Heart right ventricle (tissue), 16 donors: ENCODE results near the gene DNAJC15. TPM values are rescaled to one million over a fixed set of nuclear protein-coding genes. Genes with fewer than 3 reads are reported as not detected.

Source experiments
- ATAC-seq, 8 donors: fragments of 200-7000 bp; cut with Tn5 transposase; one replicate each; pipeline ENCODE4 v1.9.1; 2020; ENCODE audit warnings: mild to moderate bottlenecking in 8 of 8, moderate library complexity in 8 of 8, moderate number of reproducible peaks in 1 of 8
- DNase-seq, 2 donors: peaks; one replicate each; pipeline ENCODE4 v3.0.0-alpha.2; 2020
- H3K27ac ChIP-seq, 10 donors: fragments of 200-600 bp; sonication (generic) in 2 of 10; one replicate each; pipeline versions ENCODE4 v1.5.0 to v1.8.0; 2020 to 2022; ENCODE audit warnings: mild to moderate bottlenecking in 3 of 10
- H3K27me3 ChIP-seq, 7 donors: fragments of 200-600 bp; one replicate each; pipeline ENCODE4 v1.8.0; 2021 to 2022; ENCODE audit warnings: mild to moderate bottlenecking in 2 of 7
- H3K36me3 ChIP-seq, 9 donors: fragments of 200-600 bp; sonication (generic) in 1 of 9; one replicate each; pipeline versions ENCODE4 v1.5.0 to v1.8.0; 2020 to 2022; ENCODE audit warnings: mild to moderate bottlenecking in 2 of 9
- H3K4me1 ChIP-seq, 9 donors: fragments of 200-600 bp; sonication (generic) in 1 of 9; one replicate each; pipeline versions ENCODE4 v1.5.0 to v1.8.0; 2020 to 2022; ENCODE audit warnings: mild to moderate bottlenecking in 4 of 9
- H3K4me3 ChIP-seq, 10 donors: fragments of 200-600 bp; sonication (generic) in 2 of 10; one replicate each; pipeline versions ENCODE4 v1.5.0 to v1.8.0; 2020 to 2022; ENCODE audit warnings: mild to moderate bottlenecking in 7 of 10, moderate library complexity in 2 of 10
- H3K9me3 ChIP-seq, 11 donors: fragments of 200-600 bp in 10 of 11; sonication (generic) in 2 of 11; one replicate each; pipeline versions ENCODE4 v1.5.0 to v1.8.0; 2013 to 2022; ENCODE audit warnings: mild to moderate bottlenecking in 2 of 11, control low read depth in 1 of 11, moderate library complexity in 1 of 11
- CTCF ChIP-seq, 9 donors: fragments of 200-600 bp; sonication (generic) in 2 of 9; IDR thresholded peaks; one replicate each; pipeline versions ENCODE4 v1.5.0 to v1.8.0; 2021 to 2022; ENCODE audit warnings: antibody characterized with exemption in 9 of 9, mild to moderate bottlenecking in 5 of 9, moderate library complexity in 1 of 9
- WGBS, 2 donors: extraction: QIAGEN DNeasy Blood & Tissue Kit; methylation state at CpG; one replicate each; pipeline ENCODE4 v1.1.7; 2013; ENCODE audit warnings: inconsistent platforms in 1 of 2; 5-methylcytosine and 5-hydroxymethylcytosine counted together
- intact Hi-C, 10 donors: fragments of 100-400 bp; cut with DNase I; formaldehyde crosslinking; loops; one replicate each; pipeline versions ENCODE4 v1.11.1 to v1.14.2; 2022
- polyA plus RNA-seq, 2 donors: library from polyadenylated mRNA; stranded (reverse); fragments of 200-250 nt; gene quantifications; one replicate each; pipeline ENCODE4 v1.2.3, GENCODE V29; 2013
- total RNA-seq, 10 donors: library from RNA; stranded (reverse); fragmentation: NEBNext Ultra II Directional in 3 of 10; extraction: Animal tissue kit (Norgen Biotek cat#: 25700) in 3 of 10; gene quantifications; one replicate each; pipeline versions ENCODE4 v1.2.1 to v1.2.4, GENCODE V29; 2021 to 2023
- donor health status: Arrhythmogenic right ventricular cardiomyopathy.
- donor health status: ischemic (EF 13 %, LVEDD 7.1; RV severe dilation, severe dysfunction).
- donor health status: healthy with polysubstance abuse.
- donor health status: DM: no; HTN: yes; CAD: no.
- donor health status: DM: no; HTN: no; CAD: no.
- donor health status: ischemic (EF 25% LVEDD 6.9; RV normal size, moderate dysfunction).
- donor health status: ischemic (EF 25% LVEDD 5.7; RV mildly dilated, moderate dysfunction).
- donor health status: healthy.
- donor health status: DM: yes; HTN: yes; CAD: no.
- donor health status: Ischemic cardiomyopathy.
- donor health status: ischemic (EF 35%, LVEDD 5.7; RV mildly dilated, moderate dysfunction).
- donor health status: nonischemic (EF 11% LVEDD 7.7; RV severe dilation, severe dysfunction).
- donor health status: DM: yes; HTN: yes; CAD: no.
- donor health status: PGD.
- donor health status: ischemic (EF 29% LVEDD 5.4; RV normal size, mild dysfunction).
- donor health status: nonischemic (EF 23%, LVEDD 6.1; RV moderate dilation, normal function).

DNAJC15 gene
- total and polyA plus RNA-seq, 12 donors, result 14.4 to 36.7 (median 28.1) TPM

- TF ChIP-seq CTCF (IDR thresholded peaks at IDR 0.05), result no peak
- H3K36me3 ChIP-seq, result no peaks in the 10 kb centered on the region
- no peak overlapping the region for H3K4me3 ChIP-seq
- H3K9me3 ChIP-seq, result no peaks in the 10 kb centered on the region
- 74 to 79% methylated on average over 5 of the region's 5 CpGs for WGBS, 2 donors
- no peak overlapping the region for H3K27ac ChIP-seq
- peaks cover 1 to 13% (median 6%) of the 10 kb centered on the region in 9 donors for H3K4me1 ChIP-seq
- intact Hi-C loops, result loop anchor here in 5 of 10 donors (2.0 to 10.0 kb wide), 11 partner anchors 161 to 538 kb away; no protein-coding TSS in a partner anchor
- ATAC-seq, result no peak
- no peak for DNase-seq
- H3K27me3 ChIP-seq, result peaks cover 0 to 8% (median 3%) of the 10 kb centered on the region in 7 donors
Observed at GRCh38 chr13:43132911-43133310, 109.5 kb downstream of the DNAJC15 start.

- intact Hi-C loops, result loop anchor here in 5 of 10 donors (2.0 to 10.0 kb wide), 11 partner anchors 161 to 539 kb away; no protein-coding TSS in a partner anchor
Observed at GRCh38 chr13:43133792-43134191, 110.4 kb downstream of the DNAJC15 start.

GRCh38 chr13:43134868-43135267 is 111.5 kb downstream of the DNAJC15 start:
- no peaks in the 10 kb centered on the region for H3K36me3 ChIP-seq
- intact Hi-C loops, result loop anchor here in 4 of 10 donors (5.0 to 10.0 kb wide), 9 partner anchors 163 to 540 kb away; no protein-coding TSS in a partner anchor
- peaks cover 0 to 7% (median 0%) of the 10 kb centered on the region in 9 donors for H3K4me1 ChIP-seq
- H3K27me3 ChIP-seq, result peaks cover 0 to 8% (median 3%) of the 10 kb centered on the region in 7 donors
- H3K4me3 ChIP-seq, result no peak overlapping the region
- no peak for TF ChIP-seq CTCF (IDR thresholded peaks at IDR 0.05)
- DNase-seq, result no peak
- H3K27ac ChIP-seq, result no peak overlapping the region
- 88 to 92% methylated on average over 7 of the region's 7 CpGs for WGBS, 2 donors
- H3K9me3 ChIP-seq, result no peaks in the 10 kb centered on the region
- ATAC-seq, result no peak

More at GRCh38 chr13:43133792-43134191, 110.4 kb downstream of the DNAJC15 start:
- H3K4me3 ChIP-seq, result no peak overlapping the region
- ATAC-seq (no peak), DNase-seq (no peak)
- peaks cover 0 to 8% (median 3%) of the 10 kb centered on the region in 7 donors for H3K27me3 ChIP-seq
- H3K9me3 ChIP-seq, result no peaks in the 10 kb centered on the region
- peaks cover 0 to 10% (median 0%) of the 10 kb centered on the region in 9 donors for H3K4me1 ChIP-seq
- H3K36me3 ChIP-seq, result no peaks in the 10 kb centered on the region
- no peak for TF ChIP-seq CTCF (IDR thresholded peaks at IDR 0.05)
- WGBS, 2 donors, result 83 to 96% methylated on average over 4 of the region's 4 CpGs
- H3K27ac ChIP-seq, result no peak overlapping the region

- ATAC-seq (no peak), DNase-seq (no peak)
- Histone ChIP-seq H3K4me1 (peaks cover 0 to 6% (median 0%) of the 10 kb centered on the region in 9 donors), H3K9me3 (no peaks in the 10 kb centered on the region), H3K4me3 (no peak overlapping the region), H3K27me3 (peaks cover 0 to 8% (median 3%) of the 10 kb centered on the region in 7 donors), H3K36me3 (no peaks in the 10 kb centered on the region), H3K27ac (no peak overlapping the region)
- WGBS, 2 donors, result 97% methylated on average over 5 of the region's 5 CpGs
- intact Hi-C loops, result loop anchor here in 2 of 10 donors (10.0 kb wide), 6 partner anchors 171 to 541 kb away; no protein-coding TSS in a partner anchor
- TF ChIP-seq CTCF (IDR thresholded peaks at IDR 0.05), result no peak
Observed at GRCh38 chr13:43135516-43135915, 112.1 kb downstream of the DNAJC15 start.
